ENCODE data around the gene NPR3.
"Not testable (repeated sequence)": the region's sequence is repeated elsewhere in the genome, so short reads cannot be mapped to it uniquely, and the experiment has no call there.

NPR3 gene

DNA sequence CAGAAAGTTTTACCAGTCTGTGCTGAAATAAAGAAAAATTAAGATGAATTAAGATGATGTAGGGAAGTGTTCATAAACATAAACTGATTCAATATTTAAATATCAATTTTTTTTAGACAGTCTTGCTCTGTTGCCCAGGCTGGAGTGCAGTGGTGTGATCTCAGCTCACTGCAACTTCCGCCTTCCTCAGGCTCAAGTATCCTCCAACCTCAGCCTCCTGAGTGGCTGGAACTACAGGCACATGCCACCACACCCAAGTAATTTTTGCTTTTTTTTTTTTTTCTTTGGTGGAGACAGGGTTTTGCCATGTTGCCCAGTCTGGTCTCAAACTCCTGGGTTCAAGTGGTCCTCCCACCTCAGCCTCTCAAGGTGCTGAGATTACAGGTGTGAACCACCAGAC lies 94.3 kb downstream of the NPR3 start:
- H3K27me3 ChIP-seq (ENCODE audit: control insufficient read depth, insufficient read depth, low read length); H3K9me3 ChIP-seq (ENCODE audit: control insufficient read depth, insufficient read depth, low read length); H3K4me1 ChIP-seq (ENCODE audit: control insufficient read depth, insufficient read depth, low read length); H3K27ac ChIP-seq (ENCODE audit: low read length); H3K4me3 ChIP-seq (ENCODE audit: low read length); DNase-seq (ENCODE audit: low read depth, low spot score); H3K36me3 ChIP-seq (ENCODE audit: control insufficient read depth, insufficient read depth, low read length): not testable (repeated sequence)
- no CpG with 5 or more reads among the region's 1 CpG for WGBS (ENCODE audit: insufficient coverage, insufficient read length)

DNA sequence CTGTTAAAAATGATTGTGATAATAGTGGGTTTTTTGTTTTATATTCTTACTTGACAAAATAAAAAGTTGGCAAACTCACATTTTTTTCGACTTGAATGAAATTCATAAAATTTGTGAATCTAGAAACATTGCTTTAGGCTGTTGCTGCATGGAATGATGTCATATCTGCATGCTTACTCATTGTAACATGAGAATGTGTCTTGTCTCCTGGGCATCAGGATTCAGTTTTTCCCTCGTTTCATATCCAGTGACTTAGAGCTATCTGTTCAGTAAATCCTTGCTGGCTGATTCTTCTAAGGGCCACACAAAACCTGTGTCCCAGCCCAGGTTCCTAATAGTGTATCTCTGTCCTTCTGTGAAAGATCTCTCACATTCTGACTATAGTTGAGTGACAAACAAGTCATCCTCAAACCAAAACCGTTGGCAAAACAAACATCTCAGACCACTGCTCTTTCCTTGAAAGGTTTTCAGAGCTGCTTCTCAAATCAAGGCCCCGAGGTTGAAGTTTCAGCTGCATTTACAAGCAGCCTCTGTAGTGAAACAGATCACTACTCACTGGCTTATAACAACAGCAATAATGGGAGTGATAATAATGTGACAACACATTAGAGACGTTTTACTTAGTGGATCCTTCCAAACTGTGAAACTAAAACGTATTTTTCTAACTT lies 95.0 kb downstream of the NPR3 start:
- H3K4me3 ChIP-seq (ENCODE audit: low read length), result no peak overlapping the region
- H3K27ac ChIP-seq (ENCODE audit: low read length), result no peak overlapping the region
- WGBS (ENCODE audit: insufficient coverage, insufficient read length), result no CpG with 5 or more reads among the region's 6 CpGs

DNA sequence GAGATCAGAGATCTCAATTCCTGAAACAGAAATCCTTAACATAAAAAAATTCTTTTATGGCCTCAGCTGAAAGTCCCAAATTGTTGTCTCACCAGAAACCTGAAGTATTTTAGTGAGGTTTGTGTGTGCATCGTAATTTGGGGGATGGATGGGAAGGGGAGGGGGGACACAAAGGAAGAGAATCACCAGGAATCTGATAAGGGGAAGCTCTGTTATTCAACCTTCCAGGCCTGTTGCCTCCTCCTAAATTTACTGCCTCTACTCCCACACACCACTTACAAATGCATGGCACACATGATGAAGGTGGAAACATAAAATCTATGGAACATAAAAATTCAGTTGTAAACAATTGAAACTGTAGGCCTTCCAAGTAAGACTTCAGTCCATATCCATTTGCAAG lies 97.7 kb downstream of the NPR3 start:
- no peak overlapping the region for H3K4me3 ChIP-seq (ENCODE audit: low read length)
- H3K36me3 ChIP-seq (ENCODE audit: control insufficient read depth, insufficient read depth, low read length), result no peaks in the 10 kb centered on the region
- H3K4me1 ChIP-seq (ENCODE audit: control insufficient read depth, insufficient read depth, low read length), result no peaks in the 10 kb centered on the region
- no peaks in the 10 kb centered on the region for H3K27me3 ChIP-seq (ENCODE audit: control insufficient read depth, insufficient read depth, low read length)
- no peaks in the 10 kb centered on the region for H3K9me3 ChIP-seq (ENCODE audit: control insufficient read depth, insufficient read depth, low read length)
- no CpG with 5 or more reads among the region's 1 CpG for WGBS (ENCODE audit: insufficient coverage, insufficient read length)
- no peak for DNase-seq (ENCODE audit: low read depth, low spot score)
- H3K27ac ChIP-seq (ENCODE audit: low read length), result no peak overlapping the region

More for the DNA sequence above, 95.0 kb downstream of the NPR3 start:
- H3K27me3 ChIP-seq (ENCODE audit: control insufficient read depth, insufficient read depth, low read length), result no peaks in the 10 kb centered on the region
- H3K9me3 ChIP-seq (ENCODE audit: control insufficient read depth, insufficient read depth, low read length), result no peaks in the 10 kb centered on the region
- no peak for DNase-seq (ENCODE audit: low read depth, low spot score)
- no peaks in the 10 kb centered on the region for H3K4me1 ChIP-seq (ENCODE audit: control insufficient read depth, insufficient read depth, low read length)
- H3K36me3 ChIP-seq (ENCODE audit: control insufficient read depth, insufficient read depth, low read length), result no peaks in the 10 kb centered on the region

DNA sequence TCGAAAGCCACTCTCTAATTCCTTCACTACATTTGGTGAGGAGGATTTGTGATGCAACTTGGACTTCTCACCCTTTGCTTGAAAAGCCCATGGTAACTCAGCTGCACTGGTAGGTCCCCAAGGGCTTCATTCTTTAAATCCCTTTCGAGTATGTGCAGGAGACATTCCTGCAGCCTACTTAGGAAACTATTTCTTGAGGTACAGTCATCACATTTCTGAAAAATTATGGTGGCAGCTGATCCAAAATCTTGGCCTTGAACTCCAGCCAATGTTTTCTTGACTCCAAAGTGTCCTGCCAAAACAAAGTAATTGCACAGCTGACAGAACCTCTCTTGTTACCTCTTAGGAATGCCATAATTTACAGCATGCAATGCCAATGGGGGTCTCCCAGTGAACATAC lies 99.7 kb downstream of the NPR3 start:
- no CpG with 5 or more reads among the region's 2 CpGs for WGBS (ENCODE audit: insufficient coverage, insufficient read length)
- H3K4me1 ChIP-seq (ENCODE audit: control insufficient read depth, insufficient read depth, low read length), result no peaks in the 10 kb centered on the region
- no peak overlapping the region for H3K27ac ChIP-seq (ENCODE audit: low read length)
- DNase-seq (ENCODE audit: low read depth, low spot score), result no peak
- no peaks in the 10 kb centered on the region for H3K9me3 ChIP-seq (ENCODE audit: control insufficient read depth, insufficient read depth, low read length)
- no peaks in the 10 kb centered on the region for H3K36me3 ChIP-seq (ENCODE audit: control insufficient read depth, insufficient read depth, low read length)
- H3K4me3 ChIP-seq (ENCODE audit: low read length), result no peak overlapping the region
- H3K27me3 ChIP-seq (ENCODE audit: control insufficient read depth, insufficient read depth, low read length), result no peaks in the 10 kb centered on the region

- Histone ChIP-seq H3K9me3 (ENCODE audit: control insufficient read depth, insufficient read depth, low read length) (no peaks in the 10 kb centered on the region), H3K36me3 (ENCODE audit: control insufficient read depth, insufficient read depth, low read length) (no peaks in the 10 kb centered on the region), H3K4me3 (ENCODE audit: low read length) (no peak overlapping the region), H3K27ac (ENCODE audit: low read length) (no peak overlapping the region), H3K27me3 (ENCODE audit: control insufficient read depth, insufficient read depth, low read length) (no peaks in the 10 kb centered on the region), H3K4me1 (ENCODE audit: control insufficient read depth, insufficient read depth, low read length) (no peaks in the 10 kb centered on the region)
- WGBS (ENCODE audit: insufficient coverage, insufficient read length), result no CpG with 5 or more reads among the region's 5 CpGs
- no peak for DNase-seq (ENCODE audit: low read depth, low spot score)
Observed at GRCh38 chr5:32812399-32812798, 101.3 kb downstream of the NPR3 start.

DNA sequence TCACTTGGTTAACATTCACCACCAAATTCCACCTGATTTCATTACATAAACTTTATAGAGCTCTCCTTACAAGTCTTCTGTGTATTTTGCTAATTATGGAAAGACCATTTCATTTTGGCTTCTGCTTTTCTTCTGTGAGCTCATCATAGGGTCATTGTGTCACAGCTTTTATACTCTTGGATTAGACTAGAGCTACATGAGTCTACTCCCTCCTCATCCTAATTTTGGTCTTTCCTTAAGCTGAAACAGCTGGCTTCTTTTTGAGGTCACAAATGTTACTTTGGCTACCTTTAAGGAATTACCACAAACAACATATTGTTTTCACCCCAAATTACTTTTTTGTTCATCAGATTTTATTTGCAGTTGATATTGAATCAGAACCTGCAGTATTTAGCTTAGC lies 103.0 kb downstream of the NPR3 start:
- Histone ChIP-seq H3K9me3 (ENCODE audit: control insufficient read depth, insufficient read depth, low read length) (no peaks in the 10 kb centered on the region), H3K36me3 (ENCODE audit: control insufficient read depth, insufficient read depth, low read length) (no peaks in the 10 kb centered on the region), H3K27ac (ENCODE audit: low read length) (no peak overlapping the region), H3K4me3 (ENCODE audit: low read length) (no peak overlapping the region), H3K27me3 (ENCODE audit: control insufficient read depth, insufficient read depth, low read length) (no peaks in the 10 kb centered on the region), H3K4me1 (ENCODE audit: control insufficient read depth, insufficient read depth, low read length) (no peaks in the 10 kb centered on the region)
- DNase-seq (ENCODE audit: low read depth, low spot score), result no peak

- H3K27me3 ChIP-seq (ENCODE audit: control insufficient read depth, insufficient read depth, low read length), result no peaks in the 10 kb centered on the region
- no peak overlapping the region for H3K4me3 ChIP-seq (ENCODE audit: low read length)
- DNase-seq (ENCODE audit: low read depth, low spot score), result no peak
Observed at GRCh38 chr5:32814620-32815019, 103.5 kb downstream of the NPR3 start.

DNA sequence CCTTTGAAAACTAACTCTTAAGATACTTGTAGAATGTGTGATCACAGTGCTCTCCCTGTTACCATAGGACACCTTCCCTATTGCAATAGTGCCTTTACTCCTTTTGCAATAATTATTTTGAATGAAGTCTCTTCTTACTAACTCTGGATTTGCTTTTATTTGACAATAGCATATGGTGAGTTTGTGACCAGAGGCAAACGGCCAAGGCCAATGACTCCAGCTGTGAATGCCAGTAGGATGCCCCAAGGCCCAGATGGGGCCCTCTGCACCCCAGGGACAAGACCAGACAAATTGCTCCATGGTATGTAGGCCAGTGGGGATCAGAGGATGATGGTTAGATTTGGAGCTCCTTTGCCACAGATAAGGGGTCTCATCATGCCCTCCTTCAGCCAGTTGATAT lies 116.9 kb downstream of the NPR3 start:
- Histone ChIP-seq H3K9me3 (ENCODE audit: control insufficient read depth, insufficient read depth, low read length) (no peaks in the 10 kb centered on the region), H3K36me3 (ENCODE audit: control insufficient read depth, insufficient read depth, low read length) (no peaks in the 10 kb centered on the region), H3K4me3 (ENCODE audit: low read length) (no peak overlapping the region), H3K27me3 (ENCODE audit: control insufficient read depth, insufficient read depth, low read length) (no peaks in the 10 kb centered on the region), H3K27ac (ENCODE audit: low read length) (no peak overlapping the region), H3K4me1 (ENCODE audit: control insufficient read depth, insufficient read depth, low read length) (no peaks in the 10 kb centered on the region)
- no peak for DNase-seq (ENCODE audit: low read depth, low spot score)
- no CpG with 5 or more reads among the region's 1 CpG for WGBS (ENCODE audit: insufficient coverage, insufficient read length)

More at GRCh38 chr5:32814620-32815019, 103.5 kb downstream of the NPR3 start:
- H3K9me3 ChIP-seq (ENCODE audit: control insufficient read depth, insufficient read depth, low read length), result no peaks in the 10 kb centered on the region
- H3K36me3 ChIP-seq (ENCODE audit: control insufficient read depth, insufficient read depth, low read length), result no peaks in the 10 kb centered on the region
- no peaks in the 10 kb centered on the region for H3K4me1 ChIP-seq (ENCODE audit: control insufficient read depth, insufficient read depth, low read length)
- no peak overlapping the region for H3K27ac ChIP-seq (ENCODE audit: low read length)

GRCh38 chr5:32828492-32828891 lies 117.4 kb downstream of the NPR3 start:
- Histone ChIP-seq H3K36me3 (ENCODE audit: control insufficient read depth, insufficient read depth, low read length) (no peaks in the 10 kb centered on the region), H3K27ac (ENCODE audit: low read length) (no peak overlapping the region), H3K4me3 (ENCODE audit: low read length) (no peak overlapping the region), H3K9me3 (ENCODE audit: control insufficient read depth, insufficient read depth, low read length) (no peaks in the 10 kb centered on the region), H3K4me1 (ENCODE audit: control insufficient read depth, insufficient read depth, low read length) (no peaks in the 10 kb centered on the region), H3K27me3 (ENCODE audit: control insufficient read depth, insufficient read depth, low read length) (no peaks in the 10 kb centered on the region)
- WGBS (ENCODE audit: insufficient coverage, insufficient read length), result no CpG with 5 or more reads among the region's 2 CpGs
- no peak for DNase-seq (ENCODE audit: low read depth, low spot score)

- no peaks in the 10 kb centered on the region for H3K9me3 ChIP-seq (ENCODE audit: control insufficient read depth, insufficient read depth, low read length)
- H3K4me1 ChIP-seq (ENCODE audit: control insufficient read depth, insufficient read depth, low read length), result no peaks in the 10 kb centered on the region
- no peak for DNase-seq (ENCODE audit: low read depth, low spot score)
- WGBS (ENCODE audit: insufficient coverage, insufficient read length), result no CpG with 5 or more reads among the region's 1 CpG
- H3K27ac ChIP-seq (ENCODE audit: low read length), result no peak overlapping the region
- H3K27me3 ChIP-seq (ENCODE audit: control insufficient read depth, insufficient read depth, low read length), result no peaks in the 10 kb centered on the region
- no peak overlapping the region for H3K4me3 ChIP-seq (ENCODE audit: low read length)
- H3K36me3 ChIP-seq (ENCODE audit: control insufficient read depth, insufficient read depth, low read length), result no peaks in the 10 kb centered on the region
Observed at GRCh38 chr5:32831624-32832023, 120.5 kb downstream of the NPR3 start.

GRCh38 chr5:32833127-32833526 lies 122.0 kb downstream of the NPR3 start:
- H3K4me3 ChIP-seq (ENCODE audit: low read length), result no peak overlapping the region
- H3K27ac ChIP-seq (ENCODE audit: low read length), result no peak overlapping the region
- no CpG with 5 or more reads among the region's 1 CpG for WGBS (ENCODE audit: insufficient coverage, insufficient read length)
- no peaks in the 10 kb centered on the region for H3K36me3 ChIP-seq (ENCODE audit: control insufficient read depth, insufficient read depth, low read length)
- H3K9me3 ChIP-seq (ENCODE audit: control insufficient read depth, insufficient read depth, low read length), result no peaks in the 10 kb centered on the region
- DNase-seq (ENCODE audit: low read depth, low spot score), result no peak
- H3K4me1 ChIP-seq (ENCODE audit: control insufficient read depth, insufficient read depth, low read length), result no peaks in the 10 kb centered on the region
- no peaks in the 10 kb centered on the region for H3K27me3 ChIP-seq (ENCODE audit: control insufficient read depth, insufficient read depth, low read length)
